ENCODE results near the gene NEDD4L.

GRCh38 chr18:58264075-58264474 is 220.0 kb downstream of the NEDD4L start:
- TF ChIP-seq TEAD4 (IDR thresholded peaks at IDR 0.05; ENCODE audit: borderline replicate concordance, insufficient read depth): no peak
- TF ChIP-seq CHD2 (IDR thresholded peaks at IDR 0.05; ENCODE audit: low read length, partially characterized antibody): no peak
- no peak for TF ChIP-seq CTCF (IDR thresholded peaks at IDR 0.05)
- no peak for TF ChIP-seq MXI1 (IDR thresholded peaks at IDR 0.05; ENCODE audit: low read depth, low read length)
- TF ChIP-seq RXRA (IDR thresholded peaks at IDR 0.05; ENCODE audit: borderline replicate concordance, low read depth): no peak
- TF ChIP-seq, protein P1, sequence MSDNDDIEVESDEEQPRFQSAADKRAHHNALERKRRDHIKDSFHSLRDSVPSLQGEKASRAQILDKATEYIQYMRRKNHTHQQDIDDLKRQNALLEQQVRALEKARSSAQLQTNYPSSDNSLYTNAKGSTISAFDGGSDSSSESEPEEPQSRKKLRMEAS (IDR thresholded peaks at IDR 0.05; ENCODE audit: low read depth): no peak
- no peak for TF ChIP-seq JUND (IDR thresholded peaks at IDR 0.05)
- no peak for TF ChIP-seq PBX3 (IDR thresholded peaks at IDR 0.05)
- TF ChIP-seq NRF1 (IDR thresholded peaks at IDR 0.05; ENCODE audit: low read depth, low read length): no peak
- no peak for TF ChIP-seq POLR2AphosphoS5 (IDR thresholded peaks at IDR 0.05; ENCODE audit: low read depth, low read length)

Data from SK-N-SH (cell line).